ENCODE data around the gene DGKI. TPM values are rescaled to one million over a fixed set of nuclear protein-coding genes. Genes with fewer than 3 reads are reported as not detected.

The DGKI gene
- total and polyA plus RNA-seq, 2 of the 13 experiments (the other 11 are each of a cell fraction or from before 2014, with no cell fraction given), result 0.09 to 0.17 TPM

DNA sequence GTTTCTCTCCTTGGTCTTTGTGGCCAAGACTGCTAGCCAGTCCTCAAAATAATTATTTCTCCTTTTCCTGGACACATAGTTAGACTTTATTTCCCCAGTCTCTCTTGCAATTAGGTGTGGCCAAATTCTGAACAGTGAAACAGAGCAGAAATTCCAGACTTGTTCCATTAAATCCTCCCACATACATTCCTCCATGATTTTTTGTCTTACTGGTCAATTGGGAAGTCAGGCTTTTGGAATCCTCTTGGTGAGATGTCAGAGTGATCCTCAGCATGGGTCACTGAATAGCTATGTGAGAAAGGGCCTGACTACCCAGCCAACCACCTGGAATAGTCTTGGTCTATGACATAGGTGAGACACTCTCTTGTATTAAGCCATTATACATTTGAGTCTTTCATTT lies 164.2 kb downstream of the DGKI start:
- Histone ChIP-seq H3K4me2 (ENCODE audit: low read depth, low read length) (no peak overlapping the region), H3K27ac (ENCODE audit: extremely low read length, insufficient read depth, low read length) (no peak overlapping the region), H3K79me2 (ENCODE audit: insufficient read depth, low read length) (no peaks in the 10 kb centered on the region), H3K36me3 (replicated peaks in 1 of 2; ENCODE audit: control insufficient read depth in 1 of 2, insufficient read depth in 2 of 2, low read length in 2 of 2) (no peaks in the 10 kb centered on the region), H3K9me3 (ENCODE audit: low read length) (no peaks in the 10 kb centered on the region), H2AFZ (ENCODE audit: low read length) (no peak overlapping the region), H3K4me3 (replicated peaks in 1 of 3; ENCODE audit: insufficient read depth in 1 of 3, low read depth in 2 of 3, low read length in 3 of 3) (no peak overlapping the region), H4K20me1 (ENCODE audit: insufficient read depth, low read length) (no peaks in the 10 kb centered on the region), H3K4me1 (ENCODE audit: insufficient read depth, low read length) (no peaks in the 10 kb centered on the region), H3K27me3 (ENCODE audit: control insufficient read depth in 1 of 2, insufficient read depth in 2 of 2, low read length in 2 of 2) (peaks cover 2 to 55% of the 10 kb centered on the region in 2 experiments; a peak in 4 of 5 replicates), H3K9ac (ENCODE audit: insufficient read depth, low read depth, low read length) (no peak overlapping the region)
- intact Hi-C loops (cut with micrococcal nuclease; ENCODE audit: unreplicated experiment), result no loop called here
- ChIA-PET CTCF (ENCODE audit: low intra/inter-chr PET ratio, low total read pairs) (no interaction called here), POLR2A (no interaction called here)
- in situ Hi-C loops (cut with HindIII; ENCODE audit: extremely low pct_ligation_motif_present, low pct_unique_long_range_greater_than_20kb), result no loop called here
- no peak for FAIRE-seq
- no TSS peak for BruUV-seq (replicated peaks)
- no peak for DNase-seq (ENCODE audit: low spot score)
- ATAC-seq, result no peak
- TF ChIP-seq XRCC5 (optimal IDR thresholded peaks at IDR 0.05; ENCODE audit: low read length), result no peak
- no peak for TF ChIP-seq IRX3 (CRISPR knock-in tag; IDR thresholded peaks at IDR 0.05; ENCODE audit: borderline replicate concordance, low read depth)
- no peak for TF ChIP-seq ATM (IDR thresholded peaks at IDR 0.05; ENCODE audit: borderline replicate concordance)
- TF ChIP-seq AHR (CRISPR knock-in tag; IDR thresholded peaks at IDR 0.05), result no peak
- no peak for TF ChIP-seq NFATC3 (CRISPR knock-in tag; IDR thresholded peaks at IDR 0.05)
- TF ChIP-seq ZNF24 (IDR thresholded peaks at IDR 0.05), result no peak
- TF ChIP-seq, protein P1, sequence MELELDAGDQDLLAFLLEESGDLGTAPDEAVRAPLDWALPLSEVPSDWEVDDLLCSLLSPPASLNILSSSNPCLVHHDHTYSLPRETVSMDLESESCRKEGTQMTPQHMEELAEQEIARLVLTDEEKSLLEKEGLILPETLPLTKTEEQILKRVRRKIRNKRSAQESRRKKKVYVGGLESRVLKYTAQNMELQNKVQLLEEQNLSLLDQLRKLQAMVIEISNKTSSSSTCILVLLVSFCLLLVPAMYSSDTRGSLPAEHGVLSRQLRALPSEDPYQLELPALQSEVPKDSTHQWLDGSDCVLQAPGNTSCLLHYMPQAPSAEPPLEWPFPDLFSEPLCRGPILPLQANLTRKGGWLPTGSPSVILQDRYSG (CRISPR knock-in tag; IDR thresholded peaks at IDR 0.05), result no peak
- TF ChIP-seq, protein P2, sequence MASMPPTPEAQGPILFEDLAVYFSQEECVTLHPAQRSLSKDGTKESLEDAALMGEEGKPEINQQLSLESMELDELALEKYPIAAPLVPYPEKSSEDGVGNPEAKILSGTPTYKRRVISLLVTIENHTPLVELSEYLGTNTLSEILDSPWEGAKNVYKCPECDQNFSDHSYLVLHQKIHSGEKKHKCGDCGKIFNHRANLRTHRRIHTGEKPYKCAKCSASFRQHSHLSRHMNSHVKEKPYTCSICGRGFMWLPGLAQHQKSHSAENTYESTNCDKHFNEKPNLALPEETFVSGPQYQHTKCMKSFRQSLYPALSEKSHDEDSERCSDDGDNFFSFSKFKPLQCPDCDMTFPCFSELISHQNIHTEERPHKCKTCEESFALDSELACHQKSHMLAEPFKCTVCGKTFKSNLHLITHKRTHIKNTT (CRISPR knock-in tag; IDR thresholded peaks at IDR 0.05), result no peak
- no peak for TF ChIP-seq CENPX (CRISPR knock-in tag; IDR thresholded peaks at IDR 0.05)
- TF ChIP-seq NR2F6 (IDR thresholded peaks at IDR 0.05), result no peak
- TF ChIP-seq NR2F6 (CRISPR knock-in tag; IDR thresholded peaks at IDR 0.05), result no peak
- no peak for TF ChIP-seq KLF9 (CRISPR knock-in tag; IDR thresholded peaks at IDR 0.05; ENCODE audit: low read depth)
- TF ChIP-seq, protein P3, sequence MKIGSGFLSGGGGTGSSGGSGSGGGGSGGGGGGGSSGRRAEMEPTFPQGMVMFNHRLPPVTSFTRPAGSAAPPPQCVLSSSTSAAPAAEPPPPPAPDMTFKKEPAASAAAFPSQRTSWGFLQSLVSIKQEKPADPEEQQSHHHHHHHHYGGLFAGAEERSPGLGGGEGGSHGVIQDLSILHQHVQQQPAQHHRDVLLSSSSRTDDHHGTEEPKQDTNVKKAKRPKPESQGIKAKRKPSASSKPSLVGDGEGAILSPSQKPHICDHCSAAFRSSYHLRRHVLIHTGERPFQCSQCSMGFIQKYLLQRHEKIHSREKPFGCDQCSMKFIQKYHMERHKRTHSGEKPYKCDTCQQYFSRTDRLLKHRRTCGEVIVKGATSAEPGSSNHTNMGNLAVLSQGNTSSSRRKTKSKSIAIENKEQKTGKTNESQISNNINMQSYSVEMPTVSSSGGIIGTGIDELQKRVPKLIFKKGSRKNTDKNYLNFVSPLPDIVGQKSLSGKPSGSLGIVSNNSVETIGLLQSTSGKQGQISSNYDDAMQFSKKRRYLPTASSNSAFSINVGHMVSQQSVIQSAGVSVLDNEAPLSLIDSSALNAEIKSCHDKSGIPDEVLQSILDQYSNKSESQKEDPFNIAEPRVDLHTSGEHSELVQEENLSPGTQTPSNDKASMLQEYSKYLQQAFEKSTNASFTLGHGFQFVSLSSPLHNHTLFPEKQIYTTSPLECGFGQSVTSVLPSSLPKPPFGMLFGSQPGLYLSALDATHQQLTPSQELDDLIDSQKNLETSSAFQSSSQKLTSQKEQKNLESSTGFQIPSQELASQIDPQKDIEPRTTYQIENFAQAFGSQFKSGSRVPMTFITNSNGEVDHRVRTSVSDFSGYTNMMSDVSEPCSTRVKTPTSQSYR (CRISPR knock-in tag; IDR thresholded peaks at IDR 0.05; ENCODE audit: borderline replicate concordance), result no peak
- TF ChIP-seq NCOA5 (CRISPR knock-in tag; IDR thresholded peaks at IDR 0.05), result no peak
- no peak for TF ChIP-seq DMTF1 (CRISPR knock-in tag; IDR thresholded peaks at IDR 0.05)
- TF ChIP-seq ZSCAN25 (CRISPR knock-in tag; IDR thresholded peaks at IDR 0.05), result no peak
- TF ChIP-seq PBX3 (CRISPR knock-in tag; IDR thresholded peaks at IDR 0.05; ENCODE audit: borderline replicate concordance), result no peak
- TF ChIP-seq GABPB1 (CRISPR knock-in tag; IDR thresholded peaks at IDR 0.05), result no peak
